Stimulated activated CD8-positive, alpha-beta memory T cell treated with anti-CD3 and anti-CD28 coated beads, Interleukin-2, amount 100 ng/mL, for 1 hour (primary cell): ENCODE data around the gene TBCCD1.
"Not testable (repeated sequence)": the region's sequence is repeated elsewhere in the genome, so short reads cannot be mapped to it uniquely, and the experiment has no call there.

Experiments
- DNase-seq, 2 donors: peaks; one replicate each; pipeline ENCODE4 v3.0.0-alpha.2; 2020; ENCODE audit warnings: low read depth in 2 of 2

The TBCCD1 gene

GRCh38 chr3:186520431-186520830 lies 46.7 kb downstream of the TBCCD1 start:
- no peak for DNase-seq

GRCh38 chr3:186519021-186519658 lies 48.0 kb downstream of the TBCCD1 start:
- peak; percentile 20 to 35 for DNase-seq

GRCh38 chr3:186517218-186517617 lies 49.9 kb downstream of the TBCCD1 start:
- no peak for DNase-seq

- no peak for DNase-seq
Observed at GRCh38 chr3:186516646-186517045, 50.5 kb downstream of the TBCCD1 start.

GRCh38 chr3:186515125-186515524 lies 52.0 kb downstream of the TBCCD1 start:
- no peak for DNase-seq

GRCh38 chr3:186514296-186515002 lies 52.7 kb downstream of the TBCCD1 start:
- no peak for DNase-seq

GRCh38 chr3:186513386-186513785 lies 53.8 kb downstream of the TBCCD1 start:
- no peak for DNase-seq

GRCh38 chr3:186512570-186513302 lies 54.4 kb downstream of the TBCCD1 start:
- no peak for DNase-seq

GRCh38 chr3:186511702-186512101 lies 55.4 kb downstream of the TBCCD1 start:
- DNase-seq: no peak

GRCh38 chr3:186511245-186511644 lies 55.9 kb downstream of the TBCCD1 start:
- DNase-seq: no peak

- DNase-seq: no peak
Observed at GRCh38 chr3:186510374-186511079, 56.6 kb downstream of the TBCCD1 start.

- DNase-seq: no peak
Observed at GRCh38 chr3:186509423-186509822, 57.7 kb downstream of the TBCCD1 start.

GRCh38 chr3:186506857-186507256 lies 60.3 kb downstream of the TBCCD1 start:
- DNase-seq: no peak

GRCh38 chr3:186506191-186506739 lies 60.9 kb downstream of the TBCCD1 start:
- DNase-seq: no peak

GRCh38 chr3:186502966-186503712 lies 64.0 kb downstream of the TBCCD1 start:
- no peak for DNase-seq

GRCh38 chr3:186502138-186502948 lies 64.8 kb downstream of the TBCCD1 start:
- no peak for DNase-seq

GRCh38 chr3:186499949-186500348 lies 67.2 kb downstream of the TBCCD1 start:
- not testable (repeated sequence) for DNase-seq

GRCh38 chr3:186498022-186498421 lies 69.1 kb downstream of the TBCCD1 start:
- not testable (repeated sequence) for DNase-seq

- no peak for DNase-seq
Observed at GRCh38 chr3:186497608-186498007, 69.5 kb downstream of the TBCCD1 start.

- no peak for DNase-seq
Observed at GRCh38 chr3:186496635-186497034, 70.5 kb downstream of the TBCCD1 start.
